ENCODE data around the gene EFL1.

Gene EFL1

GRCh38 chr15:82095803-82096202 lies 166.7 kb downstream of the EFL1 start:
- no peak for DNase-seq (ENCODE audit: low read depth)
- TF ChIP-seq, protein P1, sequence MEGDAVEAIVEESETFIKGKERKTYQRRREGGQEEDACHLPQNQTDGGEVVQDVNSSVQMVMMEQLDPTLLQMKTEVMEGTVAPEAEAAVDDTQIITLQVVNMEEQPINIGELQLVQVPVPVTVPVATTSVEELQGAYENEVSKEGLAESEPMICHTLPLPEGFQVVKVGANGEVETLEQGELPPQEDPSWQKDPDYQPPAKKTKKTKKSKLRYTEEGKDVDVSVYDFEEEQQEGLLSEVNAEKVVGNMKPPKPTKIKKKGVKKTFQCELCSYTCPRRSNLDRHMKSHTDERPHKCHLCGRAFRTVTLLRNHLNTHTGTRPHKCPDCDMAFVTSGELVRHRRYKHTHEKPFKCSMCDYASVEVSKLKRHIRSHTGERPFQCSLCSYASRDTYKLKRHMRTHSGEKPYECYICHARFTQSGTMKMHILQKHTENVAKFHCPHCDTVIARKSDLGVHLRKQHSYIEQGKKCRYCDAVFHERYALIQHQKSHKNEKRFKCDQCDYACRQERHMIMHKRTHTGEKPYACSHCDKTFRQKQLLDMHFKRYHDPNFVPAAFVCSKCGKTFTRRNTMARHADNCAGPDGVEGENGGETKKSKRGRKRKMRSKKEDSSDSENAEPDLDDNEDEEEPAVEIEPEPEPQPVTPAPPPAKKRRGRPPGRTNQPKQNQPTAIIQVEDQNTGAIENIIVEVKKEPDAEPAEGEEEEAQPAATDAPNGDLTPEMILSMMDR (IDR thresholded peaks at IDR 0.05; ENCODE audit: control insufficient read depth, extremely low read depth, insufficient read depth), result no peak
- no peak overlapping the region for H3K4me3 ChIP-seq (ENCODE audit: low read depth, low read length)

DNA sequence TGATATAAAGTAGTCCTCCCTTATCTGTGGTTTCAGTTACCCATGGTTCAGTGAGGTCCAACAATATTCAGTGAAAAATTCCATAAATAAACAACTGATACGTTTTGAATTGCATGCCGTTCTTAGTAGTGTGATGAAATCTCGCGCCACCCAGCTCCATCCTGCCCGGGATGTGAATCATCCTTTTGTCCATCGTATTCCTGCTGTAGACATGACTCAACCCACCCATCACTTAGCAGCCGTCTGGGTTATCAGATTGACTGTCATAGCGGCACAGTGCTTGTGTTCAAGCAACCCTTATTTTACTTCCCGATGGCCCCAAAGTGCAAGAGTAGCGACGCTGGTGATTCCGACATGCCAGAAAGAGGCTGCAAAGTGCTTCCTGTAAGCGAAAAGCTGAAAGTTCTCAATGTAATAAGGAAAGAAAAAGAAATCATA lies 168.7 kb downstream of the EFL1 start:
- TF ChIP-seq, protein P1 (IDR thresholded peaks at IDR 0.05; ENCODE audit: control insufficient read depth, extremely low read depth, insufficient read depth), result no peak
- DNase-seq (ENCODE audit: low read depth), result no peak
- no peak overlapping the region for H3K4me3 ChIP-seq (ENCODE audit: low read depth, low read length)

- no peak overlapping the region for H3K4me3 ChIP-seq (ENCODE audit: low read depth, low read length)
- no peak for DNase-seq (ENCODE audit: low read depth)
- TF ChIP-seq, protein P1 (IDR thresholded peaks at IDR 0.05; ENCODE audit: control insufficient read depth, extremely low read depth, insufficient read depth), result no peak
Observed at GRCh38 chr15:82093325-82093724, 169.2 kb downstream of the EFL1 start.

DNA sequence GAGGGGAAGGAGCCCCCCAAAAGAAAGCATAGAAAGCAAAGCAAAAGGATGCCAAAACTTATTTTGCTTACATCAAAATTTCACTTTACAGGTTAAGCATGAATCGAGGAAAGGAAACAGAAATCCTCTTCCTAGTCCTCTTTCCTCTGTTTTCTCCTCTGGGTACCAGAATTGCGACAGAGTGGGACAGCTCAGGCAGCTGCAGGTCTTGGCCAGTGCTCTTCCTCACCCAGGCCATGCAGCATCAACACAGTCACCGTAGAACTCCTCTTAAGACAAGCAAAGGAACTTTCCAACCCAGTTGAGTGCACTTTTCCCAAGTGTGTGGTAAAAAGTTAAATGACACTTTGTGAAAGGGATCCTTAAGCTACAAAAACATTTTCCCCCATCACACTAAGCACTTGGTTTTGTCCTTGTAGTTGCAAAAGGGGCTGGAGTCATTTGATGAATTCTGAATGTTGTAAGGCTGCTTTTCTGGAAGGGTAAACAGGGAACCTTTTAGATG lies 170.8 kb downstream of the EFL1 start:
- no peak for DNase-seq (ENCODE audit: low read depth)
- TF ChIP-seq, protein P1 (IDR thresholded peaks at IDR 0.05; ENCODE audit: control insufficient read depth, extremely low read depth, insufficient read depth), result no peak
- H3K4me3 ChIP-seq (ENCODE audit: low read depth, low read length), result no peak overlapping the region

- TF ChIP-seq, protein P1 (IDR thresholded peaks at IDR 0.05; ENCODE audit: control insufficient read depth, extremely low read depth, insufficient read depth), result no peak
- DNase-seq (ENCODE audit: low read depth), result no peak
- H3K4me3 ChIP-seq (ENCODE audit: low read depth, low read length), result no peak overlapping the region
Observed at GRCh38 chr15:82086243-82086995, 176.1 kb downstream of the EFL1 start.

GRCh38 chr15:82081914-82082762 lies 180.4 kb downstream of the EFL1 start:
- DNase-seq (ENCODE audit: low read depth), result no peak
- TF ChIP-seq, protein P1 (IDR thresholded peaks at IDR 0.05; ENCODE audit: control insufficient read depth, extremely low read depth, insufficient read depth), result no peak
- no peak overlapping the region for H3K4me3 ChIP-seq (ENCODE audit: low read depth, low read length)

All from LNCaP clone FGC (cell line).